ENCODE data around the gene MESP2.
A peak's percentile ranks its signal among the peaks of the same experiment; 100 is the strongest.

MESP2 gene

GRCh38 chr15:89777073-89777751, 1.1 kb downstream of the MESP2 start:
- no peak overlapping the region for H2AK5ac ChIP-seq (ENCODE audit: low read length)
- H3K18ac ChIP-seq (ENCODE audit: low read length), result peak overlapping the region; percentile 7
- no peaks in the 10 kb centered on the region for H3K79me2 ChIP-seq (ENCODE audit: control insufficient read depth, insufficient read depth, low read length, poor library complexity)
- H2BK120ac ChIP-seq (ENCODE audit: insufficient read depth, low read length, poor library complexity), result no peak overlapping the region
- H3K23ac ChIP-seq (ENCODE audit: low read length), result no peak overlapping the region
- peak overlapping the region; percentile 78 for H3K4me2 ChIP-seq (ENCODE audit: low read length)
- peaks cover 11% of the 10 kb centered on the region for H3K79me1 ChIP-seq (ENCODE audit: low read length)
- no peaks in the 10 kb centered on the region for H3K36me3 ChIP-seq (ENCODE audit: control insufficient read depth in 1 of 2, insufficient read depth in 2 of 2, low read length in 2 of 2)
- WGBS (ENCODE audit: extremely low coverage, insufficient coverage, insufficient read length), result no CpG with 5 or more reads among the region's 25 CpGs
- no peak for DNase-seq
- peak overlapping the region; percentile 63 for H4K8ac ChIP-seq (ENCODE audit: low read depth, low read length)
- no peaks in the 10 kb centered on the region for H3K9me3 ChIP-seq (ENCODE audit: insufficient read depth, low read depth, low read length)
- no peaks in the 10 kb centered on the region for H3K27me3 ChIP-seq (ENCODE audit: insufficient read depth, low read length)
- no peak overlapping the region for H2BK5ac ChIP-seq (ENCODE audit: low read depth, low read length, poor library complexity)
- H3K14ac ChIP-seq (ENCODE audit: low read length), result no peak overlapping the region
- H3K27ac ChIP-seq (ENCODE audit: low read depth, low read length), result no peak overlapping the region
- no peak overlapping the region for H2BK12ac ChIP-seq (ENCODE audit: low read length)
- no peak overlapping the region for H4K12ac ChIP-seq (ENCODE audit: low read depth, low read length)
- peak overlapping the region; percentile 50 for H4K91ac ChIP-seq (ENCODE audit: low read depth, low read length)
- H3K4ac ChIP-seq (ENCODE audit: low read depth, low read length), result no peak overlapping the region
- no peak overlapping the region for H3K9ac ChIP-seq (ENCODE audit: low read length)
- H3K4me1 ChIP-seq (ENCODE audit: control insufficient read depth in 1 of 2, insufficient read depth in 2 of 2, low read length in 2 of 2), result peaks cover 20 to 27% of the 10 kb centered on the region in 2 experiments
- peak overlapping the region; percentile 58 for H2AFZ ChIP-seq (ENCODE audit: insufficient read depth, low read length, poor library complexity)
- H3K4me3 ChIP-seq (ENCODE audit: low read depth, low read length), result no peak overlapping the region

- H3K79me2 ChIP-seq (ENCODE audit: control insufficient read depth, insufficient read depth, low read length, poor library complexity), result no peaks in the 10 kb centered on the region
- no peak overlapping the region for H3K18ac ChIP-seq (ENCODE audit: low read length)
- WGBS (ENCODE audit: extremely low coverage, insufficient coverage, insufficient read length), result no CpG with 5 or more reads among the region's 10 CpGs
Observed at GRCh38 chr15:89777782-89778380, 1.7 kb downstream of the MESP2 start.

GRCh38 chr15:89778861-89779260, 2.7 kb downstream of the MESP2 start:
- Histone ChIP-seq H3K14ac (ENCODE audit: low read length) (no peak overlapping the region), H3K9me3 (ENCODE audit: insufficient read depth, low read depth, low read length) (no peaks in the 10 kb centered on the region), H3K4ac (ENCODE audit: low read depth, low read length) (no peak overlapping the region), H4K91ac (ENCODE audit: low read depth, low read length) (no peak overlapping the region), H3K79me2 (ENCODE audit: control insufficient read depth, insufficient read depth, low read length, poor library complexity) (no peaks in the 10 kb centered on the region), H3K27me3 (ENCODE audit: insufficient read depth, low read length) (no peaks in the 10 kb centered on the region), H2BK5ac (ENCODE audit: low read depth, low read length, poor library complexity) (no peak overlapping the region), H2BK12ac (ENCODE audit: low read length) (no peak overlapping the region), H4K12ac (ENCODE audit: low read depth, low read length) (no peak overlapping the region), H4K8ac (ENCODE audit: low read depth, low read length) (no peak overlapping the region), H3K18ac (ENCODE audit: low read length) (no peak overlapping the region), H3K27ac (ENCODE audit: low read depth, low read length) (no peak overlapping the region), H3K79me1 (ENCODE audit: low read length) (peaks cover 11% of the 10 kb centered on the region), H3K4me2 (ENCODE audit: low read length) (no peak overlapping the region), H3K36me3 (ENCODE audit: control insufficient read depth in 1 of 2, insufficient read depth in 2 of 2, low read length in 2 of 2) (no peaks in the 10 kb centered on the region), H2AK5ac (ENCODE audit: low read length) (no peak overlapping the region), H3K9ac (ENCODE audit: low read length) (no peak overlapping the region), H2AFZ (ENCODE audit: insufficient read depth, low read length, poor library complexity) (no peak overlapping the region), H3K4me3 (ENCODE audit: low read depth, low read length) (no peak overlapping the region), H3K4me1 (ENCODE audit: control insufficient read depth in 1 of 2, insufficient read depth in 2 of 2, low read length in 2 of 2) (peaks cover 29 to 40% of the 10 kb centered on the region in 2 experiments), H2BK120ac (ENCODE audit: insufficient read depth, low read length, poor library complexity) (no peak overlapping the region), H3K23ac (ENCODE audit: low read length) (no peak overlapping the region)
- DNase-seq, result no peak
- no CpG with 5 or more reads among the region's 4 CpGs for WGBS (ENCODE audit: extremely low coverage, insufficient coverage, insufficient read length)

More at GRCh38 chr15:89777782-89778380, 1.7 kb downstream of the MESP2 start:
- Histone ChIP-seq H2BK12ac (ENCODE audit: low read length) (no peak overlapping the region), H3K36me3 (ENCODE audit: control insufficient read depth in 1 of 2, insufficient read depth in 2 of 2, low read length in 2 of 2) (no peaks in the 10 kb centered on the region), H4K12ac (ENCODE audit: low read depth, low read length) (no peak overlapping the region), H3K4me1 (ENCODE audit: control insufficient read depth in 1 of 2, insufficient read depth in 2 of 2, low read length in 2 of 2) (peaks cover 23 to 31% of the 10 kb centered on the region in 2 experiments), H3K4me2 (ENCODE audit: low read length) (no peak overlapping the region), H3K27me3 (ENCODE audit: insufficient read depth, low read length) (no peaks in the 10 kb centered on the region), H3K79me1 (ENCODE audit: low read length) (peaks cover 11% of the 10 kb centered on the region), H2AFZ (ENCODE audit: insufficient read depth, low read length, poor library complexity) (no peak overlapping the region), H2BK5ac (ENCODE audit: low read depth, low read length, poor library complexity) (no peak overlapping the region), H3K9ac (ENCODE audit: low read length) (no peak overlapping the region), H3K4me3 (ENCODE audit: low read depth, low read length) (no peak overlapping the region), H4K8ac (ENCODE audit: low read depth, low read length) (no peak overlapping the region), H2BK120ac (ENCODE audit: insufficient read depth, low read length, poor library complexity) (no peak overlapping the region), H2AK5ac (ENCODE audit: low read length) (no peak overlapping the region), H3K23ac (ENCODE audit: low read length) (no peak overlapping the region), H3K27ac (ENCODE audit: low read depth, low read length) (no peak overlapping the region), H3K14ac (ENCODE audit: low read length) (no peak overlapping the region), H3K9me3 (ENCODE audit: insufficient read depth, low read depth, low read length) (no peaks in the 10 kb centered on the region), H3K4ac (ENCODE audit: low read depth, low read length) (no peak overlapping the region), H4K91ac (ENCODE audit: low read depth, low read length) (no peak overlapping the region)
- DNase-seq, result no peak

- H3K4me1 ChIP-seq (ENCODE audit: control insufficient read depth in 1 of 2, insufficient read depth in 2 of 2, low read length in 2 of 2), result peaks cover 29 to 38% of the 10 kb centered on the region in 2 experiments
- WGBS (ENCODE audit: extremely low coverage, insufficient coverage, insufficient read length), result no CpG with 5 or more reads among the region's 6 CpGs
- no peak overlapping the region for H3K27ac ChIP-seq (ENCODE audit: low read depth, low read length)
- no peak overlapping the region for H3K4me2 ChIP-seq (ENCODE audit: low read length)
- H2BK12ac ChIP-seq (ENCODE audit: low read length), result peak overlapping the region; percentile 44
- H4K12ac ChIP-seq (ENCODE audit: low read depth, low read length), result no peak overlapping the region
- DNase-seq, result no peak
- H3K4me3 ChIP-seq (ENCODE audit: low read depth, low read length), result no peak overlapping the region
- peak overlapping the region; percentile 35 for H2BK120ac ChIP-seq (ENCODE audit: insufficient read depth, low read length, poor library complexity)
- no peak overlapping the region for H3K4ac ChIP-seq (ENCODE audit: low read depth, low read length)
- H2BK5ac ChIP-seq (ENCODE audit: low read depth, low read length, poor library complexity), result no peak overlapping the region
- H3K36me3 ChIP-seq (ENCODE audit: control insufficient read depth in 1 of 2, insufficient read depth in 2 of 2, low read length in 2 of 2), result no peaks in the 10 kb centered on the region
- peaks cover 12% of the 10 kb centered on the region for H3K79me1 ChIP-seq (ENCODE audit: low read length)
- H3K18ac ChIP-seq (ENCODE audit: low read length), result no peak overlapping the region
- H3K23ac ChIP-seq (ENCODE audit: low read length), result no peak overlapping the region
- H2AK5ac ChIP-seq (ENCODE audit: low read length), result no peak overlapping the region
- H4K91ac ChIP-seq (ENCODE audit: low read depth, low read length), result peak overlapping the region; percentile 48
- no peak overlapping the region for H3K9ac ChIP-seq (ENCODE audit: low read length)
- no peak overlapping the region for H3K14ac ChIP-seq (ENCODE audit: low read length)
- H3K9me3 ChIP-seq (ENCODE audit: insufficient read depth, low read depth, low read length), result no peaks in the 10 kb centered on the region
- H4K8ac ChIP-seq (ENCODE audit: low read depth, low read length), result no peak overlapping the region
- no peaks in the 10 kb centered on the region for H3K79me2 ChIP-seq (ENCODE audit: control insufficient read depth, insufficient read depth, low read length, poor library complexity)
- no peaks in the 10 kb centered on the region for H3K27me3 ChIP-seq (ENCODE audit: insufficient read depth, low read length)
- H2AFZ ChIP-seq (ENCODE audit: insufficient read depth, low read length, poor library complexity), result no peak overlapping the region
Observed at GRCh38 chr15:89780601-89781000, 4.5 kb downstream of the MESP2 start.
